K562 (cell line): Measurements from ENCODE around the gene SEPTIN6.

Source experiments
- ARHGAP35 ChIP-seq: fragments of 450-650 bp; IDR thresholded peaks from 2 replicates; pipeline ENCODE4 v1.6.1; 2018; ENCODE audit not compliant: partially characterized antibody
- KAT8 ChIP-seq: fragments of 450-650 bp; IDR thresholded peaks from 2 replicates; pipeline ENCODE4 v1.6.1; 2016; ENCODE audit warnings: low read depth, mild to moderate bottlenecking
- KLF1 ChIP-seq: fragments of 450-650 bp; IDR thresholded peaks from 2 replicates; pipeline ENCODE4 v1.6.1; 2016; ENCODE audit warnings: missing genetic modification characterization, missing compliant biosample characterization
- PHF8 ChIP-seq: fragments of 200-600 bp; sonication (generic); IDR thresholded peaks from 2 replicates; pipeline ENCODE4 v1.6.1; 2012; ENCODE audit warnings: mixed run types, mild to moderate bottlenecking, inconsistent platforms, low read length, moderate library complexity, borderline replicate concordance
- USF1 ChIP-seq: sonication (generic); formaldehyde crosslinking; IDR thresholded peaks from 2 replicates; pipeline ENCODE4 v1.9.0; 2022; ENCODE audit warnings: mild to moderate bottlenecking, missing genetic modification reagents
- TF ChIP-seq, protein P1 (sequence below): sonication (generic); formaldehyde crosslinking; IDR thresholded peaks from 2 replicates; pipeline ENCODE4 v1.8.1; 2023; ENCODE audit warnings: mild to moderate bottlenecking, missing genetic modification reagents

- TF ChIP-seq, protein P1, sequence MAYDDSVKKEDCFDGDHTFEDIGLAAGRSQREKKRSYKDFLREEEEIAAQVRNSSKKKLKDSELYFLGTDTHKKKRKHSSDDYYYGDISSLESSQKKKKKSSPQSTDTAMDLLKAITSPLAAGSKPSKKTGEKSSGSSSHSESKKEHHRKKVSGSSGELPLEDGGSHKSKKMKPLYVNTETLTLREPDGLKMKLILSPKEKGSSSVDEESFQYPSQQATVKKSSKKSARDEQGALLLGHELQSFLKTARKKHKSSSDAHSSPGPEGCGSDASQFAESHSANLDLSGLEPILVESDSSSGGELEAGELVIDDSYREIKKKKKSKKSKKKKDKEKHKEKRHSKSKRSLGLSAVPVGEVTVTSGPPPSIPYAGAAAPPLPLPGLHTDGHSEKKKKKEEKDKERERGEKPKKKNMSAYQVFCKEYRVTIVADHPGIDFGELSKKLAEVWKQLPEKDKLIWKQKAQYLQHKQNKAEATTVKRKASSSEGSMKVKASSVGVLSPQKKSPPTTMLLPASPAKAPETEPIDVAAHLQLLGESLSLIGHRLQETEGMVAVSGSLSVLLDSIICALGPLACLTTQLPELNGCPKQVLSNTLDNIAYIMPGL (CRISPR knock-in tag): no peak
- TF ChIP-seq KLF1 (no peak), ARHGAP35 (no peak), USF1 (CRISPR knock-in tag) (no peak), PHF8 (no peak), KAT8 (no peak)
Measured at GRCh38 chrX:119669424-119670037, 23.4 kb downstream of the SEPTIN6 start.
